ENCODE data around the gene FMNL2. TPM values are rescaled to one million over a fixed set of nuclear protein-coding genes. Genes with fewer than 3 reads are reported as not detected.

The FMNL2 gene
- total RNA-seq (2014; rRNA removed; shearing (Covaris generic)) (43.0 and 45.4 TPM in 2 replicates), polyA plus RNA-seq (2016; fragmentation: Nextera tagmentation; extraction: Ambion mirVana) (14.5 and 16.5 TPM in 2 replicates)
- long read RNA-seq: 0 reads

DNA sequence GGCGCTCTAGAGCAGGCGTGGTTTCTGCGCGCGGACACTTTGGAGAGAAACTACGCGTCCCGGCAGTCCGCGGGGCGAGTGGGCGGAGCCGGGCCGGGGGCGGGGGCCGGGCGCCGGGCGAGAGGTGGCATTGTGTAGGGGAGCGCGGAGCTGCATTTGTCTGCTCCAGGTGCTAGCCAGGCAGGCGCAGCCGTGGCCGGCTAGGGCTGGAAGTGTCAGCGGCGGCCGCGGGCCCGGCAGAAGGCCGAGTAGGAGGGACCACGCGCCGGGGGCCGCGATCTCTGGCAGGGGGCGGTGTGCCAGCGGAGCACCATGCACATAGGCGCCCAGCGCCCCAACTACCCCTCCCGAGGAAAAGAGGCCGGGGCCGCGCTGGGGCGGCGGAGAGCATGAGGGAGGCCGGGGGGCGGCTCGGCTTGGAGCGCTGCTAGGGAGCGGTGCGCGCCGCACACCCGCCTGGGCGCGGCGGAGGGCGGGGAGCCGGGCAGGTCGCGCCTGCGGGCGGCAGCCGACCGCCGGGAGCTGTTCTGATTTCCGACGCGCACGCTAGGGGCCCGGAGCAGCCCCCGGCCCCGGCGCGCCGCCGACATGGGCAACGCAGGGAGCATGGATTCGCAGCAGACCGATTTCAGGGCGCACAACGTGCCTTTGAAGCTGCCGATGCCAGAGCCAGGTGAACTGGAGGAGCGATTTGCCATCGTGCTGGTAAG is at the start of gene FMNL2:
Gene FMNL2 (plus strand): TSS at position 159 of the 710 bp plus-strand sequence.
- peaks cover 32% of the 10 kb centered on the region for H4K20me1 ChIP-seq (replicated peaks; ENCODE audit: insufficient read depth)
- peaks cover 9% of the 10 kb centered on the region for H3K27me3 Mint-ChIP-seq (ENCODE audit: insufficient read depth, low read depth, poor library complexity)

DNA sequence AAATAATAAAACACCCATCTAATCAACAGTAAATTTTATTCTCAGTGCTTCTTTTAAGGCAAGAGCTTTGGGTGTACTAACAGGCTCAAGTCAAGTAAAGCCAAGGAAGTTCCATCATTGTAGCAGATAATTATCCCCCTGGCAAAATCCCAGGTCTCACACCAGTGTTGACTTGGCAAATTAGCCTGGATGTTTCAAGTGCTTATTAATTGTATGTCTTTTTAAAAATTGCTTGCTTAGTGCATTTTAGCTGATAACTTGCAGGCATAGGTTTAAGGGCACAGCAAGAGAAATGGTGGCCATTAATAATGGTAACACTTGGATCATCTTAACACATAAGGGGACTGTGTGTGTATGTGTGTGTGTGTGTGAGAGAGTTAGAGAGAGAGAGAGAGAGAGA is 42.0 kb upstream of the FMNL2 start:
- Histone ChIP-seq H4K20me1 (replicated peaks; ENCODE audit: insufficient read depth) (no peaks in the 10 kb centered on the region), H3K36me3 (ENCODE audit: insufficient read depth) (no peaks in the 10 kb centered on the region), H3K79me2 (replicated peaks; ENCODE audit: insufficient read depth) (no peaks in the 10 kb centered on the region), H3K9me2 (ENCODE audit: insufficient read depth) (no peaks in the 10 kb centered on the region), H3K27me3 (ENCODE audit: insufficient read depth) (no peaks in the 10 kb centered on the region), H2AFZ (no peak overlapping the region), H3F3A (replicated peaks; ENCODE audit: low read depth) (no peaks in the 10 kb centered on the region), H3K4me2 (no peak overlapping the region), H3K4me3 (no peak overlapping the region), H3K4me1 (ENCODE audit: insufficient read depth) (no peaks in the 10 kb centered on the region), H3K27ac (ENCODE audit: low read depth) (no peak overlapping the region)
- DNase-seq (ENCODE audit: low spot score) (no peak), ATAC-seq (no peak)
- H3K27ac Mint-ChIP-seq: no peak overlapping the region
- H3K4me3 Mint-ChIP-seq: no peak overlapping the region
- H3K27me3 Mint-ChIP-seq (ENCODE audit: insufficient read depth, low read depth, poor library complexity): peaks cover 2% of the 10 kb centered on the region
- peaks cover 3% of the 10 kb centered on the region; the same call in 1 of the 3 replicates for H3K9me3 Mint-ChIP-seq
- no peaks in the 10 kb centered on the region for H3K4me1 Mint-ChIP-seq
- H3K36me3 Mint-ChIP-seq (ENCODE audit: low read depth): no peaks in the 10 kb centered on the region
- TF ChIP-seq, protein P1, sequence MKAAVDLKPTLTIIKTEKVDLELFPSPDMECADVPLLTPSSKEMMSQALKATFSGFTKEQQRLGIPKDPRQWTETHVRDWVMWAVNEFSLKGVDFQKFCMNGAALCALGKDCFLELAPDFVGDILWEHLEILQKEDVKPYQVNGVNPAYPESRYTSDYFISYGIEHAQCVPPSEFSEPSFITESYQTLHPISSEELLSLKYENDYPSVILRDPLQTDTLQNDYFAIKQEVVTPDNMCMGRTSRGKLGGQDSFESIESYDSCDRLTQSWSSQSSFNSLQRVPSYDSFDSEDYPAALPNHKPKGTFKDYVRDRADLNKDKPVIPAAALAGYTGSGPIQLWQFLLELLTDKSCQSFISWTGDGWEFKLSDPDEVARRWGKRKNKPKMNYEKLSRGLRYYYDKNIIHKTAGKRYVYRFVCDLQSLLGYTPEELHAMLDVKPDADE (IDR thresholded peaks at IDR 0.05): no peak
- no peak for TF ChIP-seq EZH2phosphoT487 (IDR thresholded peaks at IDR 0.05; ENCODE audit: unreplicated experiment)
- TF ChIP-seq POLR2AphosphoS5 (IDR thresholded peaks at IDR 0.05; ENCODE audit: low read depth): no peak
- TF ChIP-seq JUNB (IDR thresholded peaks at IDR 0.05; ENCODE audit: unreplicated experiment): no peak
- no peak for TF ChIP-seq ZNF114 (CRISPR knock-in tag; IDR thresholded peaks at IDR 0.05)

More for the DNA sequence above, at the start of gene FMNL2:
- DNase-seq (ENCODE audit: low spot score): peak; percentile 95
- H3K79me2 ChIP-seq (replicated peaks; ENCODE audit: insufficient read depth): peaks cover 41% of the 10 kb centered on the region
- H3K27ac Mint-ChIP-seq: no peak within 1 kb of the TSS
- peaks cover 29% of the 10 kb centered on the region for H3K4me1 Mint-ChIP-seq
- peak within 1 kb of the TSS; percentile 92 for H2AFZ ChIP-seq
- H3K36me3 Mint-ChIP-seq (ENCODE audit: low read depth): no peaks in the 10 kb centered on the region
- H3F3A ChIP-seq (replicated peaks; ENCODE audit: low read depth): no peaks in the 10 kb centered on the region
- peak within 1 kb of the TSS; percentile 57 for H3K27ac ChIP-seq (ENCODE audit: low read depth)
- no peaks in the 10 kb centered on the region for H3K36me3 ChIP-seq (ENCODE audit: insufficient read depth)
- peaks cover 27% of the 10 kb centered on the region for H3K4me1 ChIP-seq (ENCODE audit: insufficient read depth)
- H3K9me3 Mint-ChIP-seq: no peaks in the 10 kb centered on the region
- H3K27me3 ChIP-seq (ENCODE audit: insufficient read depth): peaks cover 4% of the 10 kb centered on the region; the same call in 1 of the 2 replicates
- TF ChIP-seq CREB1 (CRISPR knock-in tag; IDR thresholded peaks at IDR 0.05; ENCODE audit: low read depth) (peak; percentile 90), POLR2AphosphoS5 (IDR thresholded peaks at IDR 0.05; ENCODE audit: low read depth) (peak; percentile 87), NANOG (IDR thresholded peaks at IDR 0.05; ENCODE audit: borderline replicate concordance) (no peak)
- TF ChIP-seq, protein P2, sequence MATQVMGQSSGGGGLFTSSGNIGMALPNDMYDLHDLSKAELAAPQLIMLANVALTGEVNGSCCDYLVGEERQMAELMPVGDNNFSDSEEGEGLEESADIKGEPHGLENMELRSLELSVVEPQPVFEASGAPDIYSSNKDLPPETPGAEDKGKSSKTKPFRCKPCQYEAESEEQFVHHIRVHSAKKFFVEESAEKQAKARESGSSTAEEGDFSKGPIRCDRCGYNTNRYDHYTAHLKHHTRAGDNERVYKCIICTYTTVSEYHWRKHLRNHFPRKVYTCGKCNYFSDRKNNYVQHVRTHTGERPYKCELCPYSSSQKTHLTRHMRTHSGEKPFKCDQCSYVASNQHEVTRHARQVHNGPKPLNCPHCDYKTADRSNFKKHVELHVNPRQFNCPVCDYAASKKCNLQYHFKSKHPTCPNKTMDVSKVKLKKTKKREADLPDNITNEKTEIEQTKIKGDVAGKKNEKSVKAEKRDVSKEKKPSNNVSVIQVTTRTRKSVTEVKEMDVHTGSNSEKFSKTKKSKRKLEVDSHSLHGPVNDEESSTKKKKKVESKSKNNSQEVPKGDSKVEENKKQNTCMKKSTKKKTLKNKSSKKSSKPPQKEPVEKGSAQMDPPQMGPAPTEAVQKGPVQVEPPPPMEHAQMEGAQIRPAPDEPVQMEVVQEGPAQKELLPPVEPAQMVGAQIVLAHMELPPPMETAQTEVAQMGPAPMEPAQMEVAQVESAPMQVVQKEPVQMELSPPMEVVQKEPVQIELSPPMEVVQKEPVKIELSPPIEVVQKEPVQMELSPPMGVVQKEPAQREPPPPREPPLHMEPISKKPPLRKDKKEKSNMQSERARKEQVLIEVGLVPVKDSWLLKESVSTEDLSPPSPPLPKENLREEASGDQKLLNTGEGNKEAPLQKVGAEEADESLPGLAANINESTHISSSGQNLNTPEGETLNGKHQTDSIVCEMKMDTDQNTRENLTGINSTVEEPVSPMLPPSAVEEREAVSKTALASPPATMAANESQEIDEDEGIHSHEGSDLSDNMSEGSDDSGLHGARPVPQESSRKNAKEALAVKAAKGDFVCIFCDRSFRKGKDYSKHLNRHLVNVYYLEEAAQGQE (IDR thresholded peaks at IDR 0.05; ENCODE audit: unreplicated experiment): no peak
- TF ChIP-seq, protein P1 (IDR thresholded peaks at IDR 0.05): peak; percentile 84
- H3K9me2 ChIP-seq (ENCODE audit: insufficient read depth): no peaks in the 10 kb centered on the region
- H3K4me3 ChIP-seq: peak within 1 kb of the TSS; percentile 69
- H3K4me3 Mint-ChIP-seq: peak within 1 kb of the TSS; percentile 90
- peak within 1 kb of the TSS; percentile 82 for H3K4me2 ChIP-seq
- ATAC-seq: peak; percentile 85
